Ramos (cell line): ENCODE data around the gene GBP7.

Source experiments
- in situ Hi-C: fragments of 300-500 bp; cut with MboI; formaldehyde crosslinking; loops from one replicate; pipeline ENCODE4 v1.14.3; 2022; ENCODE audit warnings: low sequenced_read_pairs; ENCODE audit not compliant: unreplicated experiment

The GBP7 gene

DNA sequence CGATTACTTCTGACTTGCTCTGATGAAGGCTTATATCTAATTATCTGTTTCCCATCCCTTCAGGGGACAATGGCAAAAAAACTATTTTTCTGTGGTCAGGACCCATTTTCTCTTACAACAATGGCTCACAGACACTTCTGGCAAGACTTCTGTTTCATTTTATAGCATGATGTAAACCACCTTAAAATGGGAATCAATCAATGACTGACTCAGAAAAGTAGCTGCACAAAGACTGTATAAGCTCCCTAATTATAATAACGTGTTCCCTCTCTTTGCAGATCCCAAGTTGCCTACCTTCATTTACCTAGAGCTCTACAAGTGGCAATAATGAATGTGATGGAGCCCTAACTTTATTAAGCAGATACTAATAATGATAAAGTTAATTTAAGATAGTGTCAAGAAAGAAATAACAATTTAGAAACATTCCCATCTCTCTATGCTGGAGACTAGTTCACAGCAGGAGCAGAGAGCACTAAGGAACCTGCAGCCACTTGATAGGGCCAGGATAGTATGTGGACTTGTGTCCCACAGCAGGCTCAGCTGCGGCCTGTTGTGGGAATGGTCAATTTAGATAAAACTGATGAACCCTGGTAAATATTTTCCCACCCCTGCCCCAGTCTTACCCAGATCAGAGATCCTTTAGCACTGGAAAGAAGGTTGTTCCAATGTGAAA lies 50.4 kb downstream of the GBP7 start:
- in situ Hi-C loops: no loop called here

DNA sequence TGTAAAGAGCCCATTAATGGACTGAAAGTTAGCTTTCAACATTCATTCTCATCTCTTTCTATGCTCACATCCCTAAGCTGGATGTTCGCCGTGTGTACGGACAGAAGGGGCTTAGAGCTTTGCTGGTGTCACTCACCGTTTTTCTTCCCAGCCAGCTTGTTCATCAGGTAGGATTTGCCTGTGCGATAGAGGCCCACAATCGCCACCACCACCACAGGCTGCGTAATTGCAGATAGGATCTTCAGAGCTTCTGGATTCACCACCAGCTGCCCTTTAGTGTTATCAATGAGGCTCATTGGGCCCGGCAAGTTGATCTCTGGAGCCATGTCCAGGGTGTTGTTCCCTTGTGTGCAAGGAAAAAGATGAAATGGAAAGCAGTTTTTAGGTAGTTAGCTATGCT lies 54.2 kb downstream of the GBP7 start:
- in situ Hi-C loops: no loop called here

DNA sequence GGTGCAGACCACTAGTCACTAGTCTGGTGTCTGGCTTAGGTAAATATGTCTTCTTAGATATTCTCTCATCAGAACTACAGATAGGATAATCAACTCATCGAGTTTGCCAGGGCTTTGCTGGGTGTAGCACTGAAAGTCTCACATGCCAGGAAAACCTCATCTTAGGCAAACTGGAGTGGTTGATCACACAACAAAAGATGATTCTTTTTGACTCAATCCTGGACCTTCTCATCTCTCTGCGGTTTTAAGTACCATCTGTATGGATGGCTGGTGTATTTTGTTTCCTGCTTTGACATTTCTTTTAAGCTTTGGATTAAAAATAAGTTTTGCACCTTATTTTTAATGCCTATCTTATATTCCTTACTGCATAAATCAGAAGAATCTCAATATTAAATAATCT lies 61.1 kb downstream of the GBP7 start:
- in situ Hi-C loops: no loop called here

DNA sequence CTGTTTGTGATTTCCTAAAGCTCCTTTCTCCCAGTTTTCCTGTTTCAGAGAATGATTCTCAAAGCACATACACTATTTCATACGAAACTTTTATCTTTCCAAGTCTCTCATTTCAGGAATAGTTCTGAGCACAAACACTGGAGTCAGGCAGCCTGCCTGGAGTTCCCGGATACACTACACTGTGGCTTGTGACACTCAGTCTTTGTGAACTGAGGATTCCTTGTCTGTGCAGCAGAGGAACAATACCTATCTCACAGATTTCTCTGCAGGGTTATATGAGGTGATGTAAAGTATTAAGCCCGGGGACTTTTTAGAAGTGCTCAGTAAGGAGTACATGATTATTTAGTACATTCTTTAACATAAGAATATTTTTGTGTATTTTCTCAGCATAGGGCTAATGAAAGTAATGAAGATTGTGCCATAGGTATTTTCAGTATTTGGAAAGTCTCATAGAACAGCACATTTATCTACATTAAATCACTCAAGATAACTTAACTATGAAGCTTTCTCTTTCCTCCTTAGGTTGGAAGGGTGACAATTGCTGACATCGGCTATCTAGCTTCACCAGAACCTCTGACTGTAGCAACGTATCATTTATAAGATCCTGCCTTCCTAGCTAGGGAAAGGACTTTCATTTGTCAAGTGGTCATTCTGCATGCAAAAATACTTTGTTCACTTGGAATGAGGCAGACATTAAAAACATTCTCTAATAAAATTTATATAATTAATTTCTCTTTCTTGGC lies 62.8 kb downstream of the GBP7 start:
- in situ Hi-C loops: no loop called here

DNA sequence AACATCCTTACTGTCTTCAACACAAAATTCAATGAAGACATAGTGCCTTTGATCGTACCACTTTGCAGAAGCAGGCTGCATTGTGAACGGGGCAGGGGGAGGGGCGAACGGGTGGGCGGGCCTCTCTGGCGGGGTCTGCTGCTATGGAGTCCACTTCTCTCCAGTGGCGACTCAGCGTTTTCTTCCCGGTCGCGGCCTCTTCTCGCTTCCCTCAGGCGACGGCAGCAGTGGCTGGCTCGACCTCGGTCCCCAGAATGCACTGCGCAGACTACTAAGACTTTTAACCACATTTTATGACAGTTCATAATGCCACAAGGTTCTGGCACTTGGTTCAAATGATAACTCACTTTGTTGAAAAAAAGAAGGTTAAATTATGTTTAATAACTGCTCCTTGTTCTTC lies 71.1 kb downstream of the GBP7 start:
- in situ Hi-C loops: no loop called here

DNA sequence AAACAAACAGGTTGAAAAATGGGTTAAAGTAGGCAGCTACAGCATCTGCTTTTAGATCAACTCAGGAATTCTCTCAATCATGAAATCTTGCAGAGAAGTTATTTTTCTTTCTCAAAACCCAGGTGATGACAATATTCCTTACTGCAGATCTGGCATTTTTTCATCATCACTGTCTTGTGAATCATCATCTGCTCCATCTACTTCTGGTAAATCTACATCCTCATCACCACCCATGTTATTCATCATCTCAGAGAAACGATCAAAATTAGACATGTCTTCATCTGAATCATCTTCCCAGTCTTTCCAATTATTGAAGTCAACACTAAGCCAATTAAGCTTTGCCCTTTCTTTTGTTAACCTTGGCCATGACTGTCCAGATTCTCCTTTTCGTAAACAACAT lies 71.7 kb downstream of the GBP7 start:
- in situ Hi-C loops: no loop called here

DNA sequence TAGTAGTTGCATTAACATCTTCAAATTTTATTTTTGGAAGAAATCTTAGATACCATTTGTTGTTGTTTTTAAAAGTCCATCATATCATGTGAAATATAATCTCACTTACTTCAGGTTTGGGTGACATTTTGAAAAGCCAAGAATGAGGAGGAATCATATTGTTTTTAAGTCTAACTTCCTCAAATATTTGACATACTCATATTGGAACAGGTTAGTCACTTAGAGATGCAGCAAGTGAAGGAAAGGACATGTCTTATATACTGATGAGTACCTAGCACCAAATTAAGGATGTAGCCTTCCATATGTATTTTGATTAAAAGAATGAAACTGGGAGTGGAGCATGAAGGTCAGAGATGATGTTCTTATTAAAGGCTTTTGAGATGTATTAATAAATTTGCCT lies 73.8 kb downstream of the GBP7 start:
- in situ Hi-C loops: no loop called here

DNA sequence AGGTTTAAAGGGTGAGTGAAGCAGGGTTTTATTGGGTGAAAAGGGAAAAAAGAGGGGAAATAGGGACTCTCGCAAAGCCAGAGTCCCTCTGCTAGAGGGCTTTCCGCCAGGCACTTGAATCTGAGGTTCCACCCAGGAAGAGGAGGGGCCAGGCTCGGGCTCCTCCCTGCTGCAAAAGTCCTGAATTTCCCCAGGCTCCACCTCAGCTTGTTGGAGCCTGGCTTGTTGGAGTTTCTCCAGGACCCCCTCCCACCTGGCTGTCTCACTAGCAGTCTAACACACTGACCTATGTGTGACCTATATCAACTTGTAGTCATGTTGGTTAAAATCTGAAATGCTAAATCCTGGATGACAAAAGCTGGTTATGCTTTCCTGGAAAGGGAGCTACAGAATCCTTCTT lies 75.4 kb downstream of the GBP7 start:
- in situ Hi-C loops: no loop called here

DNA sequence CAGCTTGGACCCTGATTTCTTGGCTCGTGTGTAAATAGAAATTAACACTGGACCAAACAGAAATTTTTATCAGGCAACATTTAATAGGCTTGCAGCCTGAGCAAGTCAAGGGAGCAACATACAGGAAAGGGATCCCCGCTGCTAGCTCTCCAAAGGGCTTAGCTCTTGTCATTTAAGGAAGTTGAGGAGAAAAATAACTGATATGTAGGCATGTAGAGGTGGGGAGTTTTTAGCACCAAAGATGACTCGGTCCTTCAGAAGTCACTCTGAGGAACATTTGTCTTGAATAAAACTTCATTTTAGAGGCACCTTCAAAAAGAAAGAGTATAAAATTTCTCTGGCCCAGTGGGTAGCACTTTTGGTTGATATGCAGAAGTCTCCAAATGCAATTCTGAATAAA lies 76.9 kb downstream of the GBP7 start:
- in situ Hi-C loops: no loop called here

DNA sequence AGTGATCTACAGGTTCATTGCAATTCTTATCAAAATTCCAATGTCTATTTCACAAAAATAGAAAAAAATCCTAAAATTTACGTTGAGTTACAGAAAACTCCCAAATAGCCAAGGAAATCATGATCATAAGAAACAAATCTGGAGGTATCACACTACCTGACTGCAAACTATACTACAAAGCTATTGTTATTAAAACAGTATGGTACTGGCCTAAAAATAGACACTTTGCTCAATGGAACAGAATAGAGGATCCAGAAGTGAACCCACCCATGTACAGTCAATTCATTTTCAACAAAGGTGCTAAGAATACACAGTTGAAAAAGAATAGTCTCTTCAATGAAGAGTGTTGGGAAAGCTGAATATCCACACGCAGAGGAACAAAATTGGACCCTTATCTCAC lies 80.1 kb downstream of the GBP7 start:
- in situ Hi-C loops: no loop called here

DNA sequence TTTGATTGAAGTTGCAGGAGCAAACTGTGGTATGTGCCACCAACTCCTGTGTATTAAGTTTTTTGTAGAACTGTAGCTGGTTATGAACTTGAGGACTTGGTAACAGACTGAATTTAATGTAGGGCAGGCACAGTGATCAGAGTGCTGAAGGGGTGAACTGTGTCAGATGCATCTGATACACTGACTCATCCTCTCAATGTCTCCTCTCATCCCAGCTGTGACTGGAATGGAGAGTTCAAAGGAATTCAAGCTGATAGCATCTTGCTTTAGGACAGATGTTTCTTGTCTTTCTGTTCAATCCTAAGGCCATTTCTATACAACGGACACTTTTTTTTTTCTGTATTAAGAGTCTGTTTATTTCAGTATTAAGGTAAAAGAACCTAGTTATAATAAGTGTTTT lies 85.8 kb downstream of the GBP7 start:
- in situ Hi-C loops: no loop called here

DNA sequence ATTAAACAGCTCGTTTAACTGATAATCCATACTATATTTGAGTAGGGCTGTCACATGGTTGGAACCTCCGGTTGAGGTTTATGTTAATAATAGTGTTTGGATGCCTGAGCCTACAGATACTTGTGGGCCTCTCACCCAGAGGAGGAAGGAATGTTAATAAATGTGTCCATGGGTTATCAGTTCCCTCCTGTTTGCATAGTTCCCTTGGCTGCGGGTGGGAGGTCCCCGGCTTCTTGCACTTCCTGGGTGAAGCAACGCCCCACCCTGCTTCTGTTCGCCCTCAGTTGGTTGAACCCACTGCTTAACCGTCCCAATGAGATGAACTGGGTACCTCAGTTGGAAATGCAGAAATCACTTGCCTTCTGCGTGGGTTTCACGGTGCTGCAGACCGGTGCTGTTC lies 87.2 kb downstream of the GBP7 start:
- in situ Hi-C loops: no loop called here

DNA sequence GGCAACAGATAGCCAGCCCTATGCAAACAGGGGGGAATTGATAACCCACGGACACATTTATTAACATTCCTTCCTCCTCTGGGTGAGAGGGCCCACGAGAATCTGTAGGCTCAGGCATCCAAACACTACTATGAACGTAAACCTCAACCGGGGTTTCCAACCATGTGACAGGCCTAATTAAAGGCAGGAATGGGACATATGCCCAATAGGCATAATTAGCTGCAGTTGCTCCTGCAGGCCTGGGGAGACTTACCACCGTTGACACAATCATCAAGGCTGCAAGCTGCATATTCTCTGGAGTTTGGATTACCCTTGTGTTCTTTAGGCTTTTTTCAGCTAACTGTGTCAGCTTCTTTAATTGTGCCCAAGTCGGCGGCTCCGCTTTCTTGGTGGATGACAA lies 88.6 kb downstream of the GBP7 start:
- in situ Hi-C loops: no loop called here

DNA sequence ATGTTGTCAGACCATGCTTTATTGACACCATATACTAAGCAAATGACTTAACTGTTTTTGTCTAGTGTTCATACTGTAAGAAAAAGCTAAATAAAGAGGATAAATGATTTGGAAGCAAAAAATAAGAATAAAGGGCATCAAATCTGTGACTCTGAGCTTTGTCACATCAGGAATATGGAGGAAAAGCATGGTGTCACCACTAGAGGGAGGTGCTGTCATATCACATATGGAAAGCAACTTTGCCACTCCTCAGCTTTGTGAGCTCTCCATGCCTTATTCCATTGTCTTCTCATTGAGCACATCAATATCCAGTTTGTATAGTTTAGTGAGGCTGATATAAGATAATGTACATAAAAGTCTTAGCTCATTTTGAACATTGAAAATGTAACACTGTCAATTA lies 90.0 kb downstream of the GBP7 start:
- in situ Hi-C loops: no loop called here
